GM21717 (cell line): ENCODE measurements around the gene ARL5B.

ENCODE experiments used
- ATAC-seq: cut with Tn5 transposase; IDR thresholded peaks from one replicate; pipeline ENCODE4 v1.9.1; 2021; ENCODE audit warnings: mild to moderate bottlenecking, moderate library complexity; ENCODE audit not compliant: unreplicated experiment

Gene ARL5B

DNA sequence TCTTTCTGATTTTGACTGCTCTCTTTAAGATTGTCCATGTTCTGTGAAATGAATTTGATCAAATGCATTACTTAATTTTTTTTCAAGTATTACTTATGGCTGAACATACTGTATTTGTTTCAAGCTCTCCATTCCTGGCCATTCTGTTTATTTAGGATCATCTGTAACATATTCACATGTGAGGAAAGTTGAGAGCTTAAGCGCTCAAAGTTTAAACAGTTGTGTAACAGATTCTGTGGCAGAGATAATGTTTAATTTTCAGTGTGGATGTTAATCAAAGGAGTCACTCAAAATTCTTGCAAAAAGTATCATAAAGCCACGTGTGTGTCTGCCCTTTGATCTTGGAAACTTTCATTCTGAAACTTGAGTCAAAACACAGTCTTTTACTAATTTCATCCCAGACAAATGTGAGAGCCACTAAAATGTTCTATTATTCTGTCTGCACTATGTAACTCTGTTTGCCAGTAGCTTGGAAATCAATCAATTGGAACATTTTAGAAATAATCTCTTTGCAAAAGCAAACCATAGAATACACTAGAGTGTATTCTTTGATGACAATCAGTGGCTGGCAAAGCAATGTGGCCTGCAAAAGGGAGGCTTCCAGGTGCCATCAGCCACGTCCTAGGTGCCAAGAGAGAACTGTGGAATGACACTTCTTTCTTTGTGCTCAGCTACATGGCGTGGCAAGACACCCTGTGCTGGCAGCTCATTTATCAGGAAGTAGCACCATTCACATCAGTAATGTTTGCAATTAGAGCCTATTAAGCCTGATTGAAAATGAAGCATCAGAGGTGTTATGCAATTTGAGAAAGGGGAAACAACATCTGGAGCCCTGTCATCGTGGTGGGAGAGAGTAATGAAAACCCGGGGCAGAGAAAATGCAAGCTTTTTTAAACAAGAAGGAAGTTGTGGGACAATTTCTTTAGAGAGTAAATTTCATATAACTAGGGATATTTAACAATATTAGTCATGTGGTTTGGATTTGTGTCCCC lies 40.9 kb downstream of the ARL5B start:
- ATAC-seq, result no peak

DNA sequence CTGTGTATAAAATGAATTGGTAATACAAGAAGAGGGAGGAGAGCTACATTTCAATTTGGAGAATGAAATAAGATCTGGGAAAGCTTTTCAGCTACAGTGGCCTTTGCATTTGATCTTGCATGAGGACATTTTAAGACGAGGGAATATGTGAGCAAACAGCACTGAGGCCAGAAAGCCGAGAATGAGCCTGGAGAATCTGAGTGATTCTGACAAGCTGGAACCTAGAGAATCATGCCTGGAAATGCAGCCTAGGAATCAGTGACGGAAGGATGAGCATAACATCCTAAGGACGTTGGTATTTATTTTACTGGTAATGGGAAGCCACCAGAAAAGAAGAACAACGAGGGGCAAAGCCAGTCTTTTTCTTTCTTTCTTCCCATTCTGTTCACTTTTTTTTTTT lies 44.3 kb downstream of the ARL5B start:
- no peak for ATAC-seq

DNA sequence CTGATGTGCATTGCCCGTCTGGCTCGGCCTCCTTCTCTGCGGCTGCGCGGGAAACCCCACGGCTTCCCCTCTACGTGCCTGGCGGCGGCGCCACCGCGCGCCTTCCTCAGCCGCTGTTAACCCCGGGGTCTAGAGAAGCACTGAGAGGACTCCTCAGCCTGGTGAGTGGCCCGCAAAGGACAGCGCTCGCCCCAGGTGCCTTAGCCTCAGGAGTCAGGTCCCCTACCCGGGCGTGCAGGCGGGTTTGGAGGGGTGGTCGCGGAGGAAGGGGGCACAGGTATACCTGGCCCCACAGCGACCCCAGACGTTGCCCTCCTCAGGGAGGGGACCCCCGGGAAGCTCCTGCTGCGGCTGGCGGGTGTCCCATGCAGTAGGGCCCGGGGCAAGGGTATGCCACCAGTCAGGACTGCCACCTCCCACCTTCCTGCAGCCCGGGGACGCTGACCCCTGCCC lies 51.0 kb downstream of the ARL5B start:
- ATAC-seq, result no peak

DNA sequence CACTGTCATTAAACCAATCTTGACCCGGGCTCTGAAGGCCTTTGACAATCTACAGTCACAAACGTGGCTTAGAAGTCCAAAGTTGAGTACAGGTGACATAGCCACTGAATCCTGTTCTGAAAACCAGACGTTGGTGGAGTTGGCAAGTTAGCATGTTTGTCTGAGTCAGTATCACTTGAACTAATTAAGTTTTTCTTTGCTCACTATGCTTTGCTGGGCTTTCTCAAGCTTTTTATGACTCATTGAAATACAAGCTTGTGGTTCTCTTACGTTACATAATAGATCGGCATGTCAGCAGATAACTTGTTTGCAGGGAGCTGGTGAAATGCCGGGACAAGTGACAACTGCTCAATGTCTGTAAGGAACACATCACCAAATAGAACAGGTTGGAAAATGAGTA lies 53.8 kb downstream of the ARL5B start:
- no peak for ATAC-seq

DNA sequence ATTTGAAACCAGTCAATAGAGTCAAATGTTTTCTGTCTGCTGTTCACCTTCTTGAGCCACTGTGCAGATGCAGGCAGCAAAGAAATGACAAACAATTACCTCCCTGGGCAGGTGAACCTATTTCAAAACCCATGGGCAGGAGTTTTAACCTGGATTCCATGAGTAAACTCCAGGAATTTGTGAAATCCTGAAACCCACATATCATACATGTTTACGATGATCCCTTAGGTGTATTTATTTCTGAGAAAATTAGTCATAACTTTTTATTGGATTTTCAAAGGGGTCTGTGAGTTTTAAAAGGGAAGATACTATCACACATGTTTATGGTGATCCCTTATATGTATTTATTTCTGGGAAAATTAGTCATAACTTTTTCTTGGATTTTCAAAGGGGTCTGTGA lies 59.8 kb downstream of the ARL5B start:
- ATAC-seq, result no peak

DNA sequence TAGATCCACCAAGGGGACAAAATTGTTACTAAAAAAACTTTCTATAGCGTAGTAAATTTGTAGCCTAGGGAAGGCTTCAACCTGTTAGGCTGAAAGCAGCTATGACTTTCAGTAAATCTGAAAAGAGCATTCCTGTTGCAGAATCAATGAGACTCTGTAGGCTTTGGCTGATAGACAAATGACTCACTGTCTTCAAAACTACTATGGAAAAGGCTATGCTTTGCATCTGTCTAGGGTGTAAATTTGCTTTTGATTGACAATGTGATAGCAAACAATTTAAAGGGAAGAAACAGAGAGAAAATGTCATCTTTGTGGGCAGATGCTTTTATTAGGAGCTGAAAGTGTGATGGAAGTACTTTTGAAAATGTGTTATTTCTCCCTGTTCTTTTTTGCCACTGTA lies 60.6 kb downstream of the ARL5B start:
- ATAC-seq, result no peak

DNA sequence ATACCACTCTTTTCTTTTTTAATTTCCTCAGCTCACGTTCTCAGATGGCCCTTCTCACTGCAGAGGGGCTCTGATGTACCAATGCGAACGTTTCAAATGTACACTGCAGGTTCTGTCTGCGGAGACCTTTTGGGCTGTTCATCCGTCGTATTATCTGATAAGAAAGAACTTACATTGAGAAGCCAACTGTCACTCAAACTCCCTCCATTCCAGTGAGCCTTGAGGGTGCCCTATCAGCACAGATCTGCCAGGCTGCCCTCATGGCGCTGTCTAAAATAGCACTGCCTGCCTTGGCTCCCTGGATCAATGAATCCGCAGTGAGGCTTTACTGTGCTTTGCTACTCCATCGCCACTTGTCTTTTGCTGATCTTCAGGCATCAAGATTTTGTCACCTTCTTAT lies 61.8 kb downstream of the ARL5B start:
- ATAC-seq, result no peak

DNA sequence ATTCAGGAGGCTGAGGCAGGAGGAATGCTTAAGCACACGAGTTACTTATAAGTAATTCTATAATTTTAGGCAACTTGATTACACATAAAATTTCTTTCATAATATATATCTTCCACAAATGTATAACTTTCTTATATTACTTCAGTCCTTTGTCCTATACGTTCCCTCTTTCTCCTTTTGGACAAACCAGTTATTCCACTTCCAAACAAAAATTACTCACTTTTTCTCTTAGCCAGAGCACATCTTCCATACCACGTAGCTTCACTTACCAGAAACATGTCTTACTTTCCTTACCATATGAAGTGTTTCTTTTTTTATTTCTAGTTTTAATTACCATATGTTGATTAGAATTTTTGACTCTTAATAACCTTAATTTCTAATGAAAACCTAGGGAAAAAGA lies 64.6 kb downstream of the ARL5B start:
- ATAC-seq, result no peak
